ENCODE data around the gene CNTN2.

Gene CNTN2

GRCh38 chr1:205122489-205122882 lies 79.5 kb downstream of the CNTN2 start:
- no peak for DNase-seq (ENCODE audit: low read depth)

GRCh38 chr1:205124726-205125125 lies 81.7 kb downstream of the CNTN2 start:
- DNase-seq (ENCODE audit: low read depth) = no peak

GRCh38 chr1:205127646-205128045 lies 84.6 kb downstream of the CNTN2 start:
- DNase-seq (ENCODE audit: low read depth) = no peak

All from T-helper 22 cell (primary cell).